BJ (cell line): ENCODE results near the gene NARF. TPM values are rescaled to one million over a fixed set of nuclear protein-coding genes. Genes with fewer than 3 reads are reported as not detected.

Source experiments
- CTCF ChIA-PET: fragments of 350-600 bp; formaldehyde crosslinking; extraction: SDS; loops from one replicate; lab custom pipeline; 2021; ENCODE audit warnings: antibody characterized with exemption, inconsistent platforms; lab: Yijun Ruan, JAX
- POLR2A ChIA-PET: fragments of 300-600 bp; sonication (Branson Sonifier 250); formaldehyde crosslinking; extraction: SDS; loops from one replicate; lab custom pipeline; 2021; ENCODE audit warnings: antibody characterized with exemption; lab: Charles Lee
- DNase-seq: peaks from one replicate; pipeline ENCODE4 v3.0.0-alpha.2; 2011; ENCODE audit warnings: low read depth
- H3K27me3 ChIP-seq: 2 replicates; pipeline ENCODE4 v1.6.0; 2011; ENCODE audit warnings: low read length; ENCODE audit not compliant: control insufficient read depth, insufficient read depth
- H3K36me3 ChIP-seq: 2 replicates; pipeline ENCODE4 v1.5.1; 2011; ENCODE audit warnings: low read length; ENCODE audit not compliant: control insufficient read depth, insufficient read depth
- H3K4me3 ChIP-seq: 2 replicates; pipeline ENCODE4 v1.5.1; 2011; ENCODE audit warnings: low read depth, mild to moderate bottlenecking, control low read depth, low read length
- polyA plus RNA-seq: library from polyadenylated mRNA; depleted of rRNA; stranded (reverse); fragments of >200 nt; gene quantifications from 2 replicates; pipeline ENCODE4 v1.2.3, GENCODE V29; 2011
- TF ChIP-seq, protein P1 (sequence below): IDR thresholded peaks from 2 replicates; pipeline ENCODE4 v1.5.1; 2011; ENCODE audit warnings: low read depth, mild to moderate bottlenecking, control low read depth, inconsistent platforms, low read length, moderate library complexity; ENCODE audit not compliant: insufficient read depth

NARF gene
- polyA plus RNA-seq, 1 experiment, result 68.5 TPM

- DNase-seq, result no peak
- TF ChIP-seq, protein P1, sequence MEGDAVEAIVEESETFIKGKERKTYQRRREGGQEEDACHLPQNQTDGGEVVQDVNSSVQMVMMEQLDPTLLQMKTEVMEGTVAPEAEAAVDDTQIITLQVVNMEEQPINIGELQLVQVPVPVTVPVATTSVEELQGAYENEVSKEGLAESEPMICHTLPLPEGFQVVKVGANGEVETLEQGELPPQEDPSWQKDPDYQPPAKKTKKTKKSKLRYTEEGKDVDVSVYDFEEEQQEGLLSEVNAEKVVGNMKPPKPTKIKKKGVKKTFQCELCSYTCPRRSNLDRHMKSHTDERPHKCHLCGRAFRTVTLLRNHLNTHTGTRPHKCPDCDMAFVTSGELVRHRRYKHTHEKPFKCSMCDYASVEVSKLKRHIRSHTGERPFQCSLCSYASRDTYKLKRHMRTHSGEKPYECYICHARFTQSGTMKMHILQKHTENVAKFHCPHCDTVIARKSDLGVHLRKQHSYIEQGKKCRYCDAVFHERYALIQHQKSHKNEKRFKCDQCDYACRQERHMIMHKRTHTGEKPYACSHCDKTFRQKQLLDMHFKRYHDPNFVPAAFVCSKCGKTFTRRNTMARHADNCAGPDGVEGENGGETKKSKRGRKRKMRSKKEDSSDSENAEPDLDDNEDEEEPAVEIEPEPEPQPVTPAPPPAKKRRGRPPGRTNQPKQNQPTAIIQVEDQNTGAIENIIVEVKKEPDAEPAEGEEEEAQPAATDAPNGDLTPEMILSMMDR, result no peak
- H3K4me3 ChIP-seq, result no peak overlapping the region
- ChIA-PET POLR2A (no interaction called here), CTCF (no interaction called here)
- peaks cover 14% of the 10 kb centered on the region for H3K36me3 ChIP-seq
- no peaks in the 10 kb centered on the region for H3K27me3 ChIP-seq
Measured at GRCh38 chr17:82439194-82439828, 19.2 kb upstream of the NARF start.

GRCh38 chr17:82439829-82440365 is 18.6 kb upstream of the NARF start:
- TF ChIP-seq, protein P1, result no peak
- ChIA-PET POLR2A (no interaction called here), CTCF (no interaction called here)
- no peaks in the 10 kb centered on the region for H3K27me3 ChIP-seq
- no peak overlapping the region for H3K4me3 ChIP-seq
- DNase-seq, result no peak
- H3K36me3 ChIP-seq, result peaks cover 17% of the 10 kb centered on the region

DNA sequence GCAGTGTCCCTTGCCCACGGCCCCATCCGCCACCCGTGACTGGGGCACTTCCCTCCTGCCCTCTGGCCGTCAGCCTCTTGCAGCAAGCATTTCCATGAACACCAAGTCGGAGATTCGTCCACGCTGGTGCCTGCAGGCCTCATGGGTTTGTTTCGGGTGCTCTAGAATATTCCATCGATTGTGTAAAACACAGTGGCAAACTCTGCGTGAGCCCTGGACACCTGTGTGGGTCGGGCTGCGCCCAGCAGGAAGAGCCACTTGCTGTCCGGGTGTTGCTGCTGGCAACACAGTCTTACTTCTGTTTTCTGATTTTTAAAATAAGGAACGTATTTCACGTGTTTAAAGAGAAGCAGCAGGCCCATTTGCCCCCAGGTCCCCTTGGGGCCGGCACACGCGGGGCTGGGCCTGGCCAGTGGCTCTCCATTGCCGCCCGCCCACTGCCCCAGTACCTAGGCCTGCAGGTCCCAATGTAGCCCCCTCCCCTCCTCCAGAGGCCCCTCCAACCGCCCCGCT is 18.0 kb upstream of the NARF start:
- no peak for DNase-seq
- TF ChIP-seq, protein P1, result no peak
- Histone ChIP-seq H3K27me3 (no peaks in the 10 kb centered on the region), H3K4me3 (no peak overlapping the region), H3K36me3 (peaks cover 22% of the 10 kb centered on the region)
- ChIA-PET POLR2A (no interaction called here), CTCF (no interaction called here)

DNA sequence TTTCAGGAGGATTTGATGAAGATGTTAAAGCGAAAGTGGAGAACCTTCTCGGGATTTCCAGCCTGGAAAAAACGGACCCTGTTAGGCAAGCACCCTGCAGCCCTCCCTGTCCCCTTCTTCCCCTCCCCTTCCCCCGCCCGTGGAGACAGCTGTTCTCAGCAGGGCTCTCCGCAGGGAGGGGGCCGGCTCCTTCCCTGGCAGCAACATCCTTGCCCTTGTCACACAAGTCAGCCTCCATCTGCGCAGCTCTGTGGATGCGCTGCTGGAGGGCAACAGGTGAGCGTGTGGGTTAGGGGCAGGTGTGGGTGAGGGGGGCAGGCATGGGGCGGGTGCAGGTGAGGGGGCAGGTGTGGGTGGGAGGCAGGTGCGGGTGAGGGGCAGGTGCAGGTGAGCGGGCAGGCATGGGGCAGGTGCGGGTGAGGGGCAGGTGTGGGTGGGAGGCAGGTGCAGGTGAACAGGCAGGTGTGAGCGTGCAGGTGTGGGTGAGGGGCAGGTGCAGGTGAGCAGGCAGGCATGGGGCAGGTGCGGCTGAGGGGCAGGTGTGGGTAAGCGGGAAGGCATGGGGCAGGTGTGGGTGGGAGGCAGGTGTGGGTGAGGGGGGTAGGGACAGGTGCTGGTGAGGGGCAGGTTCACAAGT is 17.4 kb upstream of the NARF start:
- POLR2A ChIA-PET, result no interaction called here
- no peaks in the 10 kb centered on the region for H3K27me3 ChIP-seq
- DNase-seq, result no peak
- H3K36me3 ChIP-seq, result peaks cover 25% of the 10 kb centered on the region
- TF ChIP-seq, protein P1, result no peak
- no peak overlapping the region for H3K4me3 ChIP-seq
- CTCF ChIA-PET, result no interaction called here
